Measurements from ENCODE around the gene SLC16A4. TPM values are rescaled to one million over a fixed set of nuclear protein-coding genes. Genes with fewer than 3 reads are reported as not detected.

The SLC16A4 gene
- total RNA-seq = 41.5 and 60.5 TPM in 2 replicates

GRCh38 chr1:110390692-110391245 is at the start of gene SLC16A4:
TSS of gene SLC16A4 (minus strand) at chr1:110391026. CDS start at chr1:110389323, 1,703 bp downstream.

GRCh38 chr1:110407260-110408210 is 16.7 kb upstream of the SLC16A4 start, which contains the start of gene LAMTOR5:
TSS of gene LAMTOR5 (minus strand) at chr1:110407694. CDS start at chr1:110407620, 74 bp downstream.

DNA sequence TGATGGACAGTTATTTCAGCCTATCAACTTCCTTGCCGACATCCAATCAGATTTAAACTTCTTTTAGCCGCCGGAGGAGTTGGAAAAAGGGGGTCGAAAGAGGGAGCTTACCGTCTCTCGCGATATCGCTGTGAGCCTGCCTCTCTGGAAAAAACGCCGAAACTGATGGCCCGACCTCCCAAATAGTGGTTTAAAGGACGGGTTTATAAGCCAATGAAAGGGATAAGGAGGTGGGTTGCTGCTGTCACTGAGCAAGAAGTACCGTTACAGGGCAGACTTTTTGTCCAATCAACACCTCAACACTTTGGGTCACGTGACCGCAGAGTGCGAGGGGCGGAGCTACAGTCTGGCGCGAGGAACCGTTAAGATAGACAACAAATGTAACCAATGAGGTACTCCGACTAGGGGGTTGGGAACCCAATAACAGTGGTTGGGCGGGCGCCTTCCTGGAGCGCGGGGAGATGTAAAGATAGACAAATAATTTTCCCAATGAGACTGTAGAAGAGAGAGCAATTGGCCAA is 51.9 kb downstream of the SLC16A4 start, which contains the start of gene RBM15:
TSS of gene RBM15 (plus strand) at position 492 of the 521 bp plus-strand sequence. CDS start at position 521, 29 bp downstream.

Other genes with a start within 250 kb of the SLC16A4 start
- gene SLC6A17, start 240.5 kb downstream of the SLC16A4 start, total RNA-seq = 0.24 and 0.97 TPM in 2 replicates
- 1.6 and 2.7 TPM in 2 replicates for gene KCNC4, start 180.7 kb downstream of the SLC16A4 start, total RNA-seq
- gene RBM15, start 51.6 kb downstream of the SLC16A4 start, total RNA-seq = 43.1 and 49.3 TPM in 2 replicates
- 52.8 and 59.7 TPM in 2 replicates for gene LAMTOR5, start 16.7 kb upstream of the SLC16A4 start, total RNA-seq
- 0.12 TPM in 1 of 2 replicates, not detected in the other for gene PROK1, start 60.1 kb upstream of the SLC16A4 start, total RNA-seq
- gene KCNA10, start 128.1 kb upstream of the SLC16A4 start, total RNA-seq = not detected in 2 replicates
- gene KCNA2, start 215.3 kb upstream of the SLC16A4 start, total RNA-seq = not detected in 2 replicates

Measured in hair follicle dermal papilla cell (primary cell).